K562 (cell line): Measurements from ENCODE around the gene ACSS1. TPM values are rescaled to one million over a fixed set of nuclear protein-coding genes. Genes with fewer than 3 reads are reported as not detected.
A peak's percentile ranks its signal among the peaks of the same experiment; 100 is the strongest.

ENCODE experiments used
- ATAC-seq: fragments of 200-7000 bp; cut with Tn5 transposase; 3 replicates; pipeline ENCODE4 v1.9.1; 2020; ENCODE audit warnings: moderate library complexity
- Bru-seq: library from RNA; stranded (reverse); fragments of 400-500 nt; gene quantifications from one replicate; lab custom pipeline; 2021; lab: Mats Ljungman, UMichigan
- BruChase-seq, 2 experiments: library from RNA; stranded (reverse); fragments of 400-500 nt; gene quantifications; one replicate each; lab custom pipeline; 2021; lab: Mats Ljungman, UMichigan
- BruUV-seq: library from RNA; stranded (reverse); fragments of 400-500 nt; replicated peaks from 2 replicates; lab custom pipeline; 2021; lab: Mats Ljungman, UMichigan
- CTCF ChIA-PET: fragments of 300-600 bp; formaldehyde crosslinking; extraction: SDS; loops from one replicate; lab custom pipeline; 2021; ENCODE audit warnings: low intra/inter-chr PET ratio; lab: Yijun Ruan, JAX
- POLR2A ChIA-PET: fragments of 300-600, 350-650 bp; sonication (Branson Sonifier 250); formaldehyde crosslinking; extraction: SDS; loops from one replicate; lab custom pipeline; 2021; ENCODE audit warnings: antibody characterized with exemption, inconsistent platforms; lab: Yijun Ruan, JAX
- DNase-seq, 4 experiments: peaks; one replicate each; pipeline versions ENCODE4 v3.0.0 to v3.0.0-alpha.2; 2011 to 2018; ENCODE audit warnings: low spot score in 3 of 4, mixed read lengths in 3 of 4; ENCODE audit errors: extremely low read depth in 1 of 4
- FAIRE-seq: peaks from 2 replicates; lab custom pipeline; 2011; peaks lifted over from hg19 to GRCh38; lab: Jason Lieb, UNC
- H2AFZ ChIP-seq: 2 replicates; pipeline ENCODE4 v1.6.0; 2011; ENCODE audit warnings: low read depth, low read length, control low read depth, inconsistent platforms
- H3K27ac ChIP-seq: fragments of 200-600 bp; 3 replicates; pipeline ENCODE4 v1.8.0; 2011; ENCODE audit warnings: low read depth, mild to moderate bottlenecking, control low read depth, inconsistent platforms, low read length, moderate library complexity, mixed read lengths; ENCODE audit errors: extremely low read depth
- H3K27me3 ChIP-seq, 2 experiments: fragments of 300-600 bp in 1 of 2; 2 replicates in 1 of 2; 3 replicates in 1 of 2; pipeline versions ENCODE4 v1.6.0 to v1.8.0; 2011; ENCODE audit warnings: inconsistent platforms in 2 of 2, low read length in 2 of 2, mild to moderate bottlenecking in 1 of 2, mixed read lengths in 1 of 2, moderate library complexity in 1 of 2; ENCODE audit not compliant: control insufficient read depth in 2 of 2, insufficient read depth in 2 of 2
- H3K36me3 ChIP-seq: fragments of 300-600 bp; 3 replicates; pipeline ENCODE4 v1.8.0; 2011; ENCODE audit warnings: mild to moderate bottlenecking, low read length, inconsistent platforms; ENCODE audit not compliant: control insufficient read depth, insufficient read depth
- H3K4me1 ChIP-seq, 2 experiments: fragments of 200-600 bp in 1 of 2; replicated peaks in 1 of 2; 2 replicates in 1 of 2; 3 replicates in 1 of 2; pipeline versions ENCODE4 v1.5.1 to v1.8.0; 2011; ENCODE audit warnings: inconsistent platforms in 2 of 2, low read length in 2 of 2, mild to moderate bottlenecking in 1 of 2, mixed read lengths in 1 of 2, moderate library complexity in 1 of 2; ENCODE audit not compliant: control insufficient read depth in 2 of 2, insufficient read depth in 2 of 2
- H3K4me2 ChIP-seq: 2 replicates; pipeline ENCODE4 v1.6.1; 2011; ENCODE audit warnings: low read length, control low read depth, inconsistent platforms, mixed read lengths; ENCODE audit not compliant: insufficient read depth
- H3K4me3 ChIP-seq: fragments of 200-600 bp; sonication (generic), shearing (Covaris generic); 2 replicates; pipeline ENCODE4 v1.5.1; 2016; ENCODE audit warnings: control low read depth, inconsistent platforms
- H3K79me2 ChIP-seq: fragments of 200-600 bp; 3 replicates; pipeline ENCODE4 v1.8.0; 2011; ENCODE audit warnings: low read length, inconsistent platforms; ENCODE audit not compliant: control insufficient read depth, insufficient read depth
- H3K9ac ChIP-seq, 2 experiments: 2 replicates each; pipeline versions ENCODE4 v1.6.0 to v1.6.1; 2011; ENCODE audit warnings: low read depth in 2 of 2, low read length in 2 of 2, control low read depth in 1 of 2, inconsistent platforms in 1 of 2, mild to moderate bottlenecking in 1 of 2, mixed read lengths in 1 of 2; ENCODE audit not compliant: insufficient read depth in 1 of 2
- H3K9me1 ChIP-seq: one replicate; pipeline ENCODE4 v1.6.0; 2011; ENCODE audit warnings: inconsistent platforms, mild to moderate bottlenecking, low read length, moderate library complexity; ENCODE audit not compliant: control insufficient read depth, insufficient read depth
- H3K9me3 ChIP-seq: replicated peaks from 2 replicates; pipeline ENCODE4 v1.5.1; 2011; ENCODE audit warnings: low read depth, low read length, inconsistent platforms; ENCODE audit not compliant: control insufficient read depth, insufficient read depth
- H4K20me1 ChIP-seq: replicated peaks from 2 replicates; pipeline ENCODE4 v1.6.1; 2011; ENCODE audit warnings: low read length, inconsistent platforms, mixed read lengths; ENCODE audit not compliant: control insufficient read depth, insufficient read depth
- ETV5 ChIP-seq: sonication (generic); formaldehyde crosslinking; IDR thresholded peaks from 2 replicates; pipeline ENCODE4 v1.4.0; 2020; ENCODE audit warnings: low read depth, mild to moderate bottlenecking, missing genetic modification reagents
- HEY1 ChIP-seq: fragments of 250-450 bp; sonication (Bioruptor Pico); IDR thresholded peaks from 2 replicates; pipeline ENCODE4 v1.5.0; 2020; ENCODE audit warnings: mild to moderate bottlenecking, moderate library complexity, borderline replicate concordance
- WGBS: fragments of 100-300 bp; shearing (Covaris generic); methylation state at CpG from one replicate; pipeline ENCODE4 v1.1.6; 2016; ENCODE audit warnings: low coverage, mixed read lengths; ENCODE audit not compliant: insufficient coverage; ENCODE audit errors: missing lambda C conversion rate; 5-methylcytosine and 5-hydroxymethylcytosine counted together
- in situ Hi-C: fragments of 300-500 bp; cut with MboI; formaldehyde crosslinking; loops from 4 replicates; pipeline ENCODE4 v1.15.0; 2018; ENCODE audit warnings: inconsistent platforms, mixed read lengths
- intact Hi-C: fragments of 100-400 bp; cut with micrococcal nuclease; formaldehyde crosslinking; loops from 2 replicates; pipeline ENCODE4 v1.14.2; 2022
- long read RNA-seq, 3 experiments: library from polyadenylated mRNA in 2 of 3; library from RNA in 1 of 3; unstranded in 2 of 3; stranded (forward) in 1 of 3; transcript quantifications; one replicate each; pipeline ENCODE4 v2.0.0, GENCODE V29; 2019 to 2022
- polyA minus RNA-seq, 3 experiments: library from RNA; depleted of rRNA, polyadenylated mRNA; stranded (reverse); fragments of >200 nt; gene quantifications; 2 replicates each; pipeline ENCODE4 v1.2.3, GENCODE V29; 2011
- polyA plus RNA-seq, 8 experiments: library from polyadenylated mRNA; depleted of rRNA in 4 of 8; stranded (reverse) in 5 of 8; unstranded in 3 of 8; fragments of >200 nt; fragmentation: Nextera tagmentation in 2 of 8; fragmentation: Illumina TruSeq in 1 of 8; extraction: Ambion mirVana in 2 of 8; extraction: Trizol in 1 of 8; gene quantifications; 2 replicates each; pipeline versions ENCODE4 v1.2.1 to v1.2.3, GENCODE V29; 2011 to 2014; ENCODE audit warnings: inconsistent platforms in 1 of 8, missing spikeins in 1 of 8
- total RNA-seq, 7 experiments: library from RNA; depleted of rRNA in 6 of 7; stranded (reverse); fragments of >200 nt in 6 of 7; fragmentation: Illumina TruSeq in 2 of 7; extraction: Trizol in 2 of 7; gene quantifications; 2 replicates each; pipeline versions ENCODE4 v1.2.1 to v1.2.3, GENCODE V29; 2011 to 2021; ENCODE audit warnings: low replicate concordance in 1 of 7
- TF ChIP-seq, protein P1 (sequence below): fragments of 450-650 bp; IDR thresholded peaks from 2 replicates; pipeline ENCODE4 v1.6.1; 2017; ENCODE audit warnings: antibody characterized with exemption, mild to moderate bottlenecking
- TF ChIP-seq, protein P2 (sequence below): IDR thresholded peaks from 3 replicates; pipeline ENCODE4 v1.6.1; 2011; ENCODE audit warnings: borderline replicate concordance, mild to moderate bottlenecking, moderate library complexity; ENCODE audit not compliant: insufficient read length; ENCODE audit errors: extremely low read depth
- TF ChIP-seq, protein P3 (sequence below): fragments of 250-450 bp; sonication (Bioruptor Pico); IDR thresholded peaks from 2 replicates; pipeline ENCODE4 v1.8.0; 2021; ENCODE audit warnings: mild to moderate bottlenecking, moderate library complexity

Gene ACSS1
- 0.56 and 0.67 TPM in 2 replicates for total RNA-seq (2011; cell fraction: chromatin; rRNA removed; ENCODE audit: low replicate concordance)
- total RNA-seq (2011; cell fraction: nucleolus; rRNA removed), result 0.50 and 0.53 TPM in 2 replicates
- 0.61 and 0.66 TPM in 2 replicates for total RNA-seq (2011; cell fraction: nucleoplasm; rRNA removed)
- 0.04 and 0.23 TPM in 2 replicates for total RNA-seq (2014; rRNA removed)
- total RNA-seq (2014; rRNA removed; fragmentation: Illumina TruSeq; extraction: Trizol), result 0.07 TPM in 1 of 2 replicates, not detected in the other
- total RNA-seq (2015; rRNA removed; fragmentation: Illumina TruSeq; extraction: Trizol), result not detected in 2 replicates
- total RNA-seq (2021), result 0.38 and 0.67 TPM in 2 replicates
- 0.30 and 2.1 TPM in 2 replicates for polyA plus RNA-seq (2011; rRNA removed)
- polyA plus RNA-seq (2011; cell fraction: cytosol; rRNA removed), result 0.25 and 2.7 TPM in 2 replicates
- 0.41 and 3.7 TPM in 2 replicates for polyA plus RNA-seq (2011; cell fraction: nucleus; rRNA removed)
- 0.26 TPM in 2 replicates for polyA plus RNA-seq (2012)
- polyA plus RNA-seq (2014; fragmentation: Illumina TruSeq; extraction: Trizol), result 0.21 and 0.25 TPM in 2 replicates
- polyA plus RNA-seq (2014; fragmentation: Nextera tagmentation; extraction: Ambion mirVana), result not detected
- 0.23 and 0.28 TPM in 2 replicates for polyA plus RNA-seq (2014; rRNA removed)
- polyA minus RNA-seq (2011; rRNA and poly(A)+ RNA removed), result 0.24 and 2.3 TPM in 2 replicates
- 1.6 TPM in 1 of 2 replicates, not detected in the other for polyA minus RNA-seq (2011; cell fraction: cytosol; rRNA and poly(A)+ RNA removed)
- polyA minus RNA-seq (2011; cell fraction: nucleus; rRNA and poly(A)+ RNA removed), result 0.11 and 0.81 TPM in 2 replicates
- percentile 18 among the genes with signal in this experiment for Bru-seq, nascent RNA
- percentile 14 among the genes with signal in this experiment for BruChase-seq, experiment 1, labeled RNA remaining after a 2-hour chase
- percentile 15 among the genes with signal in this experiment for BruChase-seq, experiment 2, labeled RNA remaining after a 6-hour chase
- long read RNA-seq, experiment 1, partial matches to known transcripts, result 1 of 10 reads
- long read RNA-seq, experiment 1, other reads (novel, unspliced or antisense), result 7 of 10 reads
- long read RNA-seq, experiment 2, partial matches to known transcripts, result 0 of 2 reads
- long read RNA-seq, experiment 2, other reads (novel, unspliced or antisense), result 1 of 2 reads
- long read RNA-seq, experiment 3, partial matches to known transcripts, result 0 of 1 reads
- long read RNA-seq, experiment 3, other reads (novel, unspliced or antisense), result 1 of 1 reads

DNA sequence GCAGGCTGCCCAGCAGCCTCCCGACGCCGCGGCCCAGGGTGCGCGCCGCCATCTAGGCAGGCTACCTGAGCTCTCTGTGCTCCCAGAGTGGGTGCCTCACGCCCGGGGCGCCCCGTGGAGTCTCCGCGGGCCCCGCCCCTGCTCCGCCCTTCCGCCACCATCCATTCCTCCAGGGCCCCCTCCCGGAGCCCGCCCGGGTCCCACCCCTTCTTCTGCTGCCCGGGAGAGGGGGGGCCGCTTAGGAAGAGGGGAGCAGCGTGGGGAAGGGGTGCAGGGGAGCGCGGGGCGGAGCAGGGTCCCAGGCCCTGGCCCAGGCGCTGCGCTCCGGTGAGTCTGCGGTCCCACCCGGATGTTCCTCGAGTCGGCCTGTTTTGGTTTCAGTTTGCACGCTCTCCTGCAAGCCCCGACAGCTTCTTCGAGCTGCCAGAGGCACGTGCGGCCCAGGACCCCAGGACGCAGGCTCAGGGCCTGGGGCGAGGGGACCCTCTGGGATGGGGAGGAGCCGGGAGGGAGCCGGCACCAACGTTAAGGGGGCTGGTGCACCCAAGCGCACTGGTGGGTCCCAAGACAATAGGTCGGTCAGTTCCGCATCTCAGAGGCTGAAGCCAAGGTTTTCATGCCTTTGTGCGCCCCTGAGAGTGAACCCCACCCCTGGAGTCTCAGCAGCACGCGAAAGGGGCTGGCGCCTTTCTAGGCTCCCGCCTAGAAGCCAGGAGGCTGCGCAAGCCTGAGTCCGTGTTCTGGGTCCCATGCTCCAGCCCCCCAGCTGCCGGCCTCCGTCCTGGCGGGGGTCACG is at the start of gene ACSS1:
Gene ACSS1, minus strand, starts transcription at position 89 of the 796 bp plus-strand sequence. Its CDS starts 37 bp downstream, at position 52.
- 24% methylated on average over 19 of the region's 56 CpGs for WGBS
- FAIRE-seq (no peak), ATAC-seq (no peak; the same call in 2 of the 3 replicates), DNase-seq (peak in 2 of 4 experiments; percentile 58 to 62)
- Histone ChIP-seq H4K20me1 (no peaks in the 10 kb centered on the region), H2AFZ (no peak within 1 kb of the TSS), H3K27me3 (peaks cover 0 to 31% of the 10 kb centered on the region in 2 experiments; a peak in 3 of 5 replicates), H3K36me3 (no peaks in the 10 kb centered on the region), H3K9me3 (no peaks in the 10 kb centered on the region), H3K4me3 (no peak within 1 kb of the TSS), H3K27ac (no peak within 1 kb of the TSS), H3K4me1 (peaks cover 7 to 24% of the 10 kb centered on the region in 2 experiments; a peak in 4 of 5 replicates), H3K9me1 (no peaks in the 10 kb centered on the region), H3K4me2 (no peak within 1 kb of the TSS; the same call in 1 of the 2 replicates), H3K9ac (no peak within 1 kb of the TSS; a peak in 1 of 4 replicates), H3K79me2 (no peaks in the 10 kb centered on the region)
- CTCF ChIA-PET, result no interaction called here
- POLR2A ChIA-PET, result interaction anchor here (0.5 kb wide), 1 partner anchor 702 kb away, joined by 3 read pairs; no protein-coding TSS in a partner anchor
- intact Hi-C loops (no loop called here), in situ Hi-C loops (no loop called here)
- BruUV-seq, result no TSS peak
- TF ChIP-seq, protein P1, sequence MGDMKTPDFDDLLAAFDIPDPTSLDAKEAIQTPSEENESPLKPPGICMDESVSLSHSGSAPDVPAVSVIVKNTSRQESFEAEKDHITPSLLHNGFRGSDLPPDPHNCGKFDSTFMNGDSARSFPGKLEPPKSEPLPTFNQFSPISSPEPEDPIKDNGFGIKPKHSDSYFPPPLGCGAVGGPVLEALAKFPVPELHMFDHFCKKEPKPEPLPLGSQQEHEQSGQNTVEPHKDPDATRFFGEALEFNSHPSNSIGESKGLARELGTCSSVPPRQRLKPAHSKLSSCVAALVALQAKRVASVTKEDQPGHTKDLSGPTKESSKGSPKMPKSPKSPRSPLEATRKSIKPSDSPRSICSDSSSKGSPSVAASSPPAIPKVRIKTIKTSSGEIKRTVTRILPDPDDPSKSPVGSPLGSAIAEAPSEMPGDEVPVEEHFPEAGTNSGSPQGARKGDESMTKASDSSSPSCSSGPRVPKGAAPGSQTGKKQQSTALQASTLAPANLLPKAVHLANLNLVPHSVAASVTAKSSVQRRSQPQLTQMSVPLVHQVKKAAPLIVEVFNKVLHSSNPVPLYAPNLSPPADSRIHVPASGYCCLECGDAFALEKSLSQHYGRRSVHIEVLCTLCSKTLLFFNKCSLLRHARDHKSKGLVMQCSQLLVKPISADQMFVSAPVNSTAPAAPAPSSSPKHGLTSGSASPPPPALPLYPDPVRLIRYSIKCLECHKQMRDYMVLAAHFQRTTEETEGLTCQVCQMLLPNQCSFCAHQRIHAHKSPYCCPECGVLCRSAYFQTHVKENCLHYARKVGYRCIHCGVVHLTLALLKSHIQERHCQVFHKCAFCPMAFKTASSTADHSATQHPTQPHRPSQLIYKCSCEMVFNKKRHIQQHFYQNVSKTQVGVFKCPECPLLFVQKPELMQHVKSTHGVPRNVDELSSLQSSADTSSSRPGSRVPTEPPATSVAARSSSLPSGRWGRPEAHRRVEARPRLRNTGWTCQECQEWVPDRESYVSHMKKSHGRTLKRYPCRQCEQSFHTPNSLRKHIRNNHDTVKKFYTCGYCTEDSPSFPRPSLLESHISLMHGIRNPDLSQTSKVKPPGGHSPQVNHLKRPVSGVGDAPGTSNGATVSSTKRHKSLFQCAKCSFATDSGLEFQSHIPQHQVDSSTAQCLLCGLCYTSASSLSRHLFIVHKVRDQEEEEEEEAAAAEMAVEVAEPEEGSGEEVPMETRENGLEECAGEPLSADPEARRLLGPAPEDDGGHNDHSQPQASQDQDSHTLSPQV, result no peak
- TF ChIP-seq ETV5 (CRISPR knock-in tag) (no peak), HEY1 (CRISPR knock-in tag) (no peak)
- TF ChIP-seq, protein P2, sequence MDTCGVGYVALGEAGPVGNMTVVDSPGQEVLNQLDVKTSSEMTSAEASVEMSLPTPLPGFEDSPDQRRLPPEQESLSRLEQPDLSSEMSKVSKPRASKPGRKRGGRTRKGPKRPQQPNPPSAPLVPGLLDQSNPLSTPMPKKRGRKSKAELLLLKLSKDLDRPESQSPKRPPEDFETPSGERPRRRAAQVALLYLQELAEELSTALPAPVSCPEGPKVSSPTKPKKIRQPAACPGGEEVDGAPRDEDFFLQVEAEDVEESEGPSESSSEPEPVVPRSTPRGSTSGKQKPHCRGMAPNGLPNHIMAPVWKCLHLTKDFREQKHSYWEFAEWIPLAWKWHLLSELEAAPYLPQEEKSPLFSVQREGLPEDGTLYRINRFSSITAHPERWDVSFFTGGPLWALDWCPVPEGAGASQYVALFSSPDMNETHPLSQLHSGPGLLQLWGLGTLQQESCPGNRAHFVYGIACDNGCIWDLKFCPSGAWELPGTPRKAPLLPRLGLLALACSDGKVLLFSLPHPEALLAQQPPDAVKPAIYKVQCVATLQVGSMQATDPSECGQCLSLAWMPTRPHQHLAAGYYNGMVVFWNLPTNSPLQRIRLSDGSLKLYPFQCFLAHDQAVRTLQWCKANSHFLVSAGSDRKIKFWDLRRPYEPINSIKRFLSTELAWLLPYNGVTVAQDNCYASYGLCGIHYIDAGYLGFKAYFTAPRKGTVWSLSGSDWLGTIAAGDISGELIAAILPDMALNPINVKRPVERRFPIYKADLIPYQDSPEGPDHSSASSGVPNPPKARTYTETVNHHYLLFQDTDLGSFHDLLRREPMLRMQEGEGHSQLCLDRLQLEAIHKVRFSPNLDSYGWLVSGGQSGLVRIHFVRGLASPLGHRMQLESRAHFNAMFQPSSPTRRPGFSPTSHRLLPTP, result no peak
- TF ChIP-seq, protein P3, sequence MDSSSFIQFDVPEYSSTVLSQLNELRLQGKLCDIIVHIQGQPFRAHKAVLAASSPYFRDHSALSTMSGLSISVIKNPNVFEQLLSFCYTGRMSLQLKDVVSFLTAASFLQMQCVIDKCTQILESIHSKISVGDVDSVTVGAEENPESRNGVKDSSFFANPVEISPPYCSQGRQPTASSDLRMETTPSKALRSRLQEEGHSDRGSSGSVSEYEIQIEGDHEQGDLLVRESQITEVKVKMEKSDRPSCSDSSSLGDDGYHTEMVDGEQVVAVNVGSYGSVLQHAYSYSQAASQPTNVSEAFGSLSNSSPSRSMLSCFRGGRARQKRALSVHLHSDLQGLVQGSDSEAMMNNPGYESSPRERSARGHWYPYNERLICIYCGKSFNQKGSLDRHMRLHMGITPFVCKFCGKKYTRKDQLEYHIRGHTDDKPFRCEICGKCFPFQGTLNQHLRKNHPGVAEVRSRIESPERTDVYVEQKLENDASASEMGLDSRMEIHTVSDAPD (CRISPR knock-in tag), result no peak
